Measurements from ENCODE around the gene CST3. TPM values are rescaled to one million over a fixed set of nuclear protein-coding genes. Genes with fewer than 3 reads are reported as not detected.

Gene CST3
- total RNA-seq, 2 experiments from 2014 or later = 0.72 to 1.2 TPM

DNA sequence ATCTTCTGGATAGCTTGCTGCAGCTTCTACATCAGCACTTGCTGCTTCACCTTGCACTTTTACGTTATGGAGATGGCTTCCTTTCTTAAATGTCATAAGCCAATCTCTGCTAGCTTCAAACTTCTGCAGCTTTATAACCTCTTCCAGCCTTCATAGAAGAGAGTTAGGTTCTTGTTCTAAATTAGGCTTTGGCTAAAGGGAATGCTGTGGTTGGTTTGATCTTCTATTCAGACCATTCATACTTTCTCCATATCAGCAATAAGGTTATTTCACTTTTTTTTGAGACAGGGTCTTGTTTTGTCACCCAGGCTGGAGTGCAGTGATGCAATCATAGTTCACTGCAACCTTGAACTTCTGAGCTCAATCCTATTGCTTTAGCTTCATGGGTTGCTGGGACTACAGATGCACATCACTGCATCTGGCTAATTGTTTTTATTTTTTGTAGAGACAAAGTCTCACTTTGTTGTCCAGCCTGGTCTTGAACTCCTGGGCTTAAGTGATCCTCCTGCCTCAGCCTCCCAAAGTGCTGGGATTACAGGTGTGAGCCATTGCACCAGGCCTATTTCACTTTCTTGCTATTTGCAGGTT is 12.2 kb upstream of the CST3 start:
- Mint-ChIP-seq H3K4me3 (no peak overlapping the region), H3K36me3 (ENCODE audit: low read depth) (no peaks in the 10 kb centered on the region), H3K9me3 (no peaks in the 10 kb centered on the region), H3K27ac (no peak overlapping the region), H3K4me1 (ENCODE audit: low read depth) (no peaks in the 10 kb centered on the region), H3K27me3 (no peaks in the 10 kb centered on the region)
- ChIA-PET CTCF (interaction anchor here (1.2 kb wide), 1 partner anchor 208 kb away, joined by 3 read pairs; no protein-coding TSS in a partner anchor), POLR2A (no interaction called here)
- TF ChIP-seq, protein P1, sequence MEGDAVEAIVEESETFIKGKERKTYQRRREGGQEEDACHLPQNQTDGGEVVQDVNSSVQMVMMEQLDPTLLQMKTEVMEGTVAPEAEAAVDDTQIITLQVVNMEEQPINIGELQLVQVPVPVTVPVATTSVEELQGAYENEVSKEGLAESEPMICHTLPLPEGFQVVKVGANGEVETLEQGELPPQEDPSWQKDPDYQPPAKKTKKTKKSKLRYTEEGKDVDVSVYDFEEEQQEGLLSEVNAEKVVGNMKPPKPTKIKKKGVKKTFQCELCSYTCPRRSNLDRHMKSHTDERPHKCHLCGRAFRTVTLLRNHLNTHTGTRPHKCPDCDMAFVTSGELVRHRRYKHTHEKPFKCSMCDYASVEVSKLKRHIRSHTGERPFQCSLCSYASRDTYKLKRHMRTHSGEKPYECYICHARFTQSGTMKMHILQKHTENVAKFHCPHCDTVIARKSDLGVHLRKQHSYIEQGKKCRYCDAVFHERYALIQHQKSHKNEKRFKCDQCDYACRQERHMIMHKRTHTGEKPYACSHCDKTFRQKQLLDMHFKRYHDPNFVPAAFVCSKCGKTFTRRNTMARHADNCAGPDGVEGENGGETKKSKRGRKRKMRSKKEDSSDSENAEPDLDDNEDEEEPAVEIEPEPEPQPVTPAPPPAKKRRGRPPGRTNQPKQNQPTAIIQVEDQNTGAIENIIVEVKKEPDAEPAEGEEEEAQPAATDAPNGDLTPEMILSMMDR (IDR thresholded peaks at IDR 0.05) = no peak
- ATAC-seq (no peak), DNase-seq (no peak)
- intact Hi-C loops (cut with micrococcal nuclease) = no loop called here

DNA sequence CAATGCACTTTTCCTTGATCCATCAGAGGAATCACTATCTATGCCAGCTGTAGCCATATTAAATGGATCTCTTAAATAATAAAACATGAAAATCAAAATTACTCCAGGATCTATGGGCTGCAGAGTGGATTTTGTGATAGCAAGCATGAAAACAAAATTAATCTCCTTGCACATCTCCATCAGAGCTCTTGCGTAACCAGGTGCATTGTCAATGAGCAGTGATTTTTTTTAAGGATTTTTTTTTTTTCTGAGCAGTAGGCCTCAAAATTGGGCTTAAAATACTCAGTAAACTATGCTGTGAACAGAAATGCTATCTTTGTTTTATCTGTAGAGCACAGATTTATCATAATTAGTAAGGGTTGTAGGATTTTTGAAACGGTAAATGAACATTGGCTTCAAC is 11.5 kb upstream of the CST3 start:
- CTCF ChIA-PET = interaction anchor here (1.2 kb wide), 1 partner anchor 207 kb away, joined by 3 read pairs; no protein-coding TSS in a partner anchor
- Mint-ChIP-seq H3K27me3 (no peaks in the 10 kb centered on the region), H3K27ac (no peak overlapping the region), H3K4me1 (ENCODE audit: low read depth) (no peaks in the 10 kb centered on the region), H3K36me3 (ENCODE audit: low read depth) (no peaks in the 10 kb centered on the region), H3K4me3 (no peak overlapping the region), H3K9me3 (no peaks in the 10 kb centered on the region)
- POLR2A ChIA-PET = no interaction called here
- ATAC-seq (no peak), DNase-seq (no peak)
- TF ChIP-seq, protein P1 (IDR thresholded peaks at IDR 0.05) = no peak
- intact Hi-C loops (cut with micrococcal nuclease) = no loop called here

DNA sequence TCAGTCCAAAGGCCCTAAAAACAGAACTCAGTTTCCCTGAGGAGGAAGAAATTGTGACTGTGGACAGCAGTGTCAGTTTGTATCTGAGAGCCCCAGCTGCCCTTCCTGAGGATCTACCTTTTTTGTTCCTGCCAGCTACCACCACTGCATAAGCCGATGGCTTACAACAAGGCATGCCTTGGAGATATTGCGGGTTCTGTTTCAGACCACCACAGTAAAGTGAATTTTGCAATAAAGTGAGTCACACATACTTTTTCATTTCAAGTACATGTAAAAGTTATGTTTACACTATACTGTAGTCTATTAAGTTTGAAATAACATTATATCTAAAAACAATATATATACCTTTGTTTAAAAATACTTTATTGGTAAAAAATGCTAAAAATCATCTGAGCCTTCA is 9.6 kb upstream of the CST3 start:
- ChIA-PET CTCF (no interaction called here), POLR2A (no interaction called here)
- DNase-seq (no peak), ATAC-seq (no peak)
- H3K4me1 Mint-ChIP-seq (ENCODE audit: low read depth) = no peaks in the 10 kb centered on the region
- H3K27me3 Mint-ChIP-seq = no peaks in the 10 kb centered on the region
- TF ChIP-seq, protein P1 (IDR thresholded peaks at IDR 0.05) = no peak
- no peak overlapping the region for H3K27ac Mint-ChIP-seq
- H3K4me3 Mint-ChIP-seq = no peak overlapping the region
- intact Hi-C loops (cut with micrococcal nuclease) = no loop called here
- no peaks in the 10 kb centered on the region for H3K36me3 Mint-ChIP-seq (ENCODE audit: low read depth)
- H3K9me3 Mint-ChIP-seq = no peaks in the 10 kb centered on the region

DNA sequence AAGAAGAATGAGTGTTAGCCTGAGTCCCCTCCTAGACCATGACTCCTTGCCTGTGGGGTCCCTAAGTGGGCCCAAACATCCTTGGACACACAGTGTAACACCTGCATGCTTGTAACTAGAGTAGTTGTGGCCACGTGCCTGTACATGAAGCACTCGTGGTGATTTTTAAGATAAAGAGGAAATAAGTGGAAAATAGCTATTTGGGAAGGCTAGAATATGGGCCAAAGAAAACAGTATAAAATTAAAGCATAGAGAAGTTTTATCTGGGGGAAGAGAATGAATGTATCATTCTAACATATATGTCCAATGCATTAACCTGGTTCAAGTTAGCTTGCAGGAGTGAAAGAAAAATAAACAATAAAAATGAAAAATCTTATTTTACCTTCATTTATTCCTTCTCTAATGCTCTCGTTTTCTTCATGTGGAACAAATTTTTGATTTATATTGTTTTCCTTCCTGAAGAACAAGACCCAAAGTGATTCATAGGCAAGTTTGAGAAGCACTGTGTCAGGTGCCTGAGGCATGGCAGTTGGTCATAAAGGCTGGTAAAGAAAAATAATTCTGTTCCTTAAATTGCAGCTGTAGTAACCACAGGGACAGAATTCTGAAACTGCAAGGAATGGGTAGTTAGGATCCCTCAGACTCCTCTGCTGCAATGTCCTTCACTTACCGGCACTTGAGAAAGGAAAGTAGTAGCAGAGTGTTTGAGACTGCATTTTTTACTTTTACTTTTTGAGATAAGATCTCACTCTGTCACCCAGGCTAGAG is 8.5 kb upstream of the CST3 start:
- Mint-ChIP-seq H3K4me3 (no peak overlapping the region), H3K9me3 (no peaks in the 10 kb centered on the region), H3K36me3 (ENCODE audit: low read depth) (no peaks in the 10 kb centered on the region), H3K27me3 (no peaks in the 10 kb centered on the region), H3K4me1 (ENCODE audit: low read depth) (no peaks in the 10 kb centered on the region), H3K27ac (no peak overlapping the region)
- ChIA-PET POLR2A (no interaction called here), CTCF (no interaction called here)
- intact Hi-C loops (cut with micrococcal nuclease) = no loop called here
- TF ChIP-seq, protein P1 (IDR thresholded peaks at IDR 0.05) = no peak
- DNase-seq (no peak), ATAC-seq (no peak)

DNA sequence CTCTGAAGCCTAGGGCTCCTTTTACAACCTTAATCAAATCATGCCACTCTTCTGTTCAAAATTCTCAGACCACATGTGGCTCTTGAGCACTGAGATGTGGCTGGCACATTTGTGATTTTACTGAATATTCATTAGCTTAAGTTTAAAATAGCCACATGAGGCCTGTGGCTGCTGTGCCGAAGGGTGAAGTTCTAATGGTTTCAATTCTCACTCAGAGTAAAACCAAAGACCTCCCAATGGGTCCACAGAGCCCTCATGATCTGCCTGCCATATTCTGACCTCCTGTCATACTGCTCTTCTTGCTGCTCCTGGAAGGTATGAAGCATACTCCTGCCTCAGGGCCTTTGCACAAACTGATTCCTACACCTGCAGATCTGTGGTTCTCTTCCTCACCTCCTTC is 7.8 kb upstream of the CST3 start:
- no peak for ATAC-seq
- no peak overlapping the region for H3K4me3 Mint-ChIP-seq
- ChIA-PET CTCF (no interaction called here), POLR2A (no interaction called here)
- no peak for DNase-seq
- H3K27me3 Mint-ChIP-seq = no peaks in the 10 kb centered on the region
- H3K36me3 Mint-ChIP-seq (ENCODE audit: low read depth) = no peaks in the 10 kb centered on the region
- no peaks in the 10 kb centered on the region for H3K4me1 Mint-ChIP-seq (ENCODE audit: low read depth)
- TF ChIP-seq, protein P1 (IDR thresholded peaks at IDR 0.05) = no peak
- intact Hi-C loops (cut with micrococcal nuclease) = no loop called here
- no peak overlapping the region for H3K27ac Mint-ChIP-seq
- no peaks in the 10 kb centered on the region for H3K9me3 Mint-ChIP-seq
